H1 (cell line): ENCODE measurements around the gene GRID1. TPM values are rescaled to one million over a fixed set of nuclear protein-coding genes. Genes with fewer than 3 reads are reported as not detected.

Experiments
- CTCF ChIA-PET: fragments of 300-600 bp; sonication (Branson Sonifier 250); formaldehyde crosslinking; loops from one replicate; lab custom pipeline; 2021; ENCODE audit not compliant: partially characterized antibody; lab: Charles Lee
- POLR2A ChIA-PET: fragments of 300-600 bp; sonication (Branson Sonifier 250); formaldehyde crosslinking; loops from one replicate; lab custom pipeline; 2021; ENCODE audit warnings: inconsistent platforms; ENCODE audit not compliant: partially characterized antibody; lab: Charles Lee
- DNase-seq, 2 experiments: peaks; one replicate each; pipeline versions ENCODE4 v3.0.0 to v3.0.0-alpha.2; 2010 to 2022; ENCODE audit warnings: low spot score in 2 of 2, low read depth in 1 of 2, mixed read lengths in 1 of 2
- FAIRE-seq: peaks from 2 replicates; lab custom pipeline; 2011; peaks lifted over from hg19 to GRCh38; lab: Jason Lieb, UNC
- H2AFZ ChIP-seq: 2 replicates; pipeline ENCODE4 v1.8.1; 2012; ENCODE audit warnings: low read length, inconsistent platforms
- H2AK5ac ChIP-seq: 2 replicates; pipeline ENCODE4 v1.6.1; 2013; ENCODE audit warnings: low read depth, low read length
- H2BK120ac ChIP-seq: replicated peaks from 2 replicates; pipeline ENCODE3; 2013; ENCODE audit warnings: low read depth, low read length, inconsistent platforms
- H2BK12ac ChIP-seq: 2 replicates; pipeline ENCODE4 v1.6.1; 2013; ENCODE audit warnings: low read depth, low read length
- H2BK15ac ChIP-seq: 2 replicates; pipeline ENCODE4 v1.6.1; 2013; ENCODE audit warnings: low read length
- H2BK20ac ChIP-seq: 2 replicates; pipeline ENCODE4 v1.6.1; 2013; ENCODE audit warnings: low read length
- H2BK5ac ChIP-seq: 2 replicates; pipeline ENCODE4 v1.6.1; 2013; ENCODE audit warnings: low read depth, low read length
- H3K14ac ChIP-seq: 2 replicates; pipeline ENCODE4 v1.6.1; 2013; ENCODE audit warnings: inconsistent platforms; ENCODE audit not compliant: insufficient read length
- H3K18ac ChIP-seq: 2 replicates; pipeline ENCODE4 v1.6.1; 2013; ENCODE audit warnings: low read length; ENCODE audit errors: extremely low read depth
- H3K23ac ChIP-seq: 2 replicates; pipeline ENCODE4 v1.6.1; 2013; ENCODE audit warnings: inconsistent platforms; ENCODE audit not compliant: insufficient read length
- H3K23me2 ChIP-seq: 2 replicates; pipeline ENCODE4 v1.6.1; 2013; ENCODE audit warnings: low read depth, low read length
- H3K27ac ChIP-seq: 2 replicates; pipeline ENCODE4 v1.6.1; 2011; ENCODE audit warnings: low read depth, low read length, inconsistent platforms
- H3K27me3 ChIP-seq, 4 experiments: replicated peaks in 1 of 4; 1 replicate in 1 of 4; 2 replicates in 3 of 4; pipeline versions ENCODE4 v1.6.1 to v1.8.1; 2011 to 2013; ENCODE audit warnings: low read length in 3 of 4, mild to moderate bottlenecking in 3 of 4, inconsistent platforms in 2 of 4, mixed read lengths in 2 of 4, moderate library complexity in 1 of 4; ENCODE audit not compliant: control insufficient read depth in 3 of 4, insufficient read depth in 3 of 4; ENCODE audit errors: extremely low read depth in 1 of 4
- H3K36me3 ChIP-seq, 4 experiments: 2 replicates each; pipeline versions ENCODE4 v1.6.1 to v1.8.1; 2011 to 2013; ENCODE audit warnings: mild to moderate bottlenecking in 4 of 4, low read length in 3 of 4, moderate library complexity in 2 of 4, control low read depth in 1 of 4, inconsistent platforms in 1 of 4; ENCODE audit not compliant: insufficient read depth in 4 of 4, control insufficient read depth in 2 of 4
- H3K4ac ChIP-seq: replicated peaks from 2 replicates; pipeline ENCODE3; 2013; ENCODE audit warnings: low read length, low read depth, mixed read lengths, inconsistent platforms; ENCODE audit not compliant: insufficient read length
- H3K4me1 ChIP-seq, 4 experiments: replicated peaks in 1 of 4; 1 replicate in 1 of 4; 2 replicates in 3 of 4; pipeline versions ENCODE4 v1.6.1 to v1.8.1; 2011 to 2013; ENCODE audit warnings: low read length in 3 of 4, inconsistent platforms in 2 of 4, mixed read lengths in 1 of 4; ENCODE audit not compliant: insufficient read depth in 4 of 4, control insufficient read depth in 3 of 4
- H3K4me2 ChIP-seq, 2 experiments: 2 replicates each; pipeline versions ENCODE4 v1.6.1 to v1.8.1; 2011 to 2013; ENCODE audit warnings: low read depth in 2 of 2, low read length in 2 of 2, control low read depth in 1 of 2, inconsistent platforms in 1 of 2, mild to moderate bottlenecking in 1 of 2; ENCODE audit not compliant: insufficient read depth in 1 of 2
- H3K4me3 ChIP-seq, 4 experiments: fragments of 200-600, 300-600 bp in 1 of 4; sonication (generic), shearing (Covaris generic), sonication (Bioruptor Twin) in 1 of 4; 2 replicates each; pipeline versions ENCODE4 v1.5.1 to v1.8.1; 2011 to 2016; ENCODE audit warnings: low read length in 4 of 4, low read depth in 3 of 4, control low read depth in 2 of 4, inconsistent platforms in 2 of 4, mild to moderate bottlenecking in 2 of 4, mixed read lengths in 1 of 4, moderate library complexity in 1 of 4; ENCODE audit not compliant: insufficient read depth in 2 of 4; ENCODE audit errors: extremely low read depth in 1 of 4
- H3K56ac ChIP-seq: replicated peaks from 2 replicates; pipeline ENCODE3; 2013; ENCODE audit warnings: low read depth, mild to moderate bottlenecking, mixed read lengths, low read length, inconsistent platforms; ENCODE audit not compliant: insufficient read length
- H3K79me1 ChIP-seq: 2 replicates; pipeline ENCODE4 v1.6.1; 2013; ENCODE audit warnings: low read depth, low read length, control low read depth
- H3K79me2 ChIP-seq, 2 experiments: 2 replicates each; pipeline versions ENCODE4 v1.6.1 to v1.8.1; 2012 to 2013; ENCODE audit warnings: low read length in 2 of 2, mild to moderate bottlenecking in 2 of 2, inconsistent platforms in 1 of 2; ENCODE audit not compliant: insufficient read depth in 2 of 2, control insufficient read depth in 1 of 2
- H3K9ac ChIP-seq, 4 experiments: replicated peaks in 1 of 4; 1 replicate in 1 of 4; 2 replicates in 3 of 4; pipeline versions ENCODE4 v1.6.1 to v1.8.1; 2011 to 2013; ENCODE audit warnings: low read depth in 3 of 4, low read length in 3 of 4, control low read depth in 2 of 4, mild to moderate bottlenecking in 2 of 4, moderate library complexity in 2 of 4, inconsistent platforms in 1 of 4; ENCODE audit errors: extremely low read depth in 1 of 4
- H3K9me3 ChIP-seq, 2 experiments: 2 replicates each; pipeline versions ENCODE4 v1.6.1 to v1.8.1; 2012 to 2013; ENCODE audit warnings: mild to moderate bottlenecking in 2 of 2, moderate library complexity in 2 of 2, control low read depth in 1 of 2, inconsistent platforms in 1 of 2, low read depth in 1 of 2, low read length in 1 of 2, mixed read lengths in 1 of 2; ENCODE audit not compliant: insufficient read depth in 2 of 2
- H4K20me1 ChIP-seq, 2 experiments: replicated peaks in 1 of 2; 2 replicates each; pipeline versions ENCODE3 to v1.8.1; 2011 to 2013; ENCODE audit warnings: inconsistent platforms in 2 of 2, low read length in 2 of 2, mild to moderate bottlenecking in 1 of 2; ENCODE audit not compliant: insufficient read depth in 2 of 2, control insufficient read depth in 1 of 2
- H4K5ac ChIP-seq: 2 replicates; pipeline ENCODE4 v1.6.1; 2013; ENCODE audit warnings: low read length, low read depth, mixed read lengths, inconsistent platforms; ENCODE audit not compliant: insufficient read length
- H4K8ac ChIP-seq: 2 replicates; pipeline ENCODE4 v1.8.0; 2013; ENCODE audit warnings: mild to moderate bottlenecking, moderate library complexity, low read length, inconsistent platforms; ENCODE audit not compliant: insufficient read depth; ENCODE audit errors: extremely low read depth
- H4K91ac ChIP-seq: replicated peaks from 2 replicates; pipeline ENCODE3; 2013; ENCODE audit warnings: low read length, mixed read lengths, inconsistent platforms; ENCODE audit not compliant: insufficient read length
- CBX8 ChIP-seq: fragments of 300-800, 300-1000 bp; sonication (generic); IDR thresholded peaks from 2 replicates; pipeline ENCODE4 v1.7.1; 2016; ENCODE audit warnings: low read depth, low read length, borderline replicate concordance
- HDAC6 ChIP-seq: IDR thresholded peaks from one replicate; pipeline ENCODE4 v1.7.1; 2012; ENCODE audit warnings: low read depth, mild to moderate bottlenecking, inconsistent platforms, low read length, moderate library complexity
- KDM4A ChIP-seq: IDR thresholded peaks from one replicate; pipeline ENCODE4 v1.7.1; 2012; ENCODE audit warnings: low read depth, mild to moderate bottlenecking, moderate library complexity, low read length, inconsistent platforms; ENCODE audit not compliant: severe bottlenecking
- KDM5A ChIP-seq: fragments of 200-600 bp; IDR thresholded peaks from 2 replicates; pipeline ENCODE4 v1.7.1; 2012; ENCODE audit warnings: mild to moderate bottlenecking, low read length, inconsistent platforms, mixed read lengths
- SIRT6 ChIP-seq: IDR thresholded peaks from one replicate; pipeline ENCODE4 v1.7.1; 2012; ENCODE audit warnings: low read length, inconsistent platforms
- SP4 ChIP-seq: IDR thresholded peaks from 2 replicates; pipeline ENCODE4 v1.6.1; 2012; ENCODE audit warnings: low read length, inconsistent platforms
- WGBS, 2 experiments: shearing (Covaris generic) in 1 of 2; methylation state at CpG; one replicate each; pipeline versions ENCODE4 v1.1.6 to v1.1.7; 2013 to 2015; ENCODE audit warnings: low lambda C conversion rate in 2 of 2, mixed read lengths in 2 of 2, inconsistent platforms in 1 of 2, low coverage in 1 of 2, missing lambda C conversion rate in 1 of 2; ENCODE audit not compliant: insufficient replicate concordance in 2 of 2, insufficient coverage in 1 of 2, insufficient read length in 1 of 2; ENCODE audit errors: extremely low coverage in 1 of 2, missing lambda C conversion rate in 1 of 2; 5-methylcytosine and 5-hydroxymethylcytosine counted together
- polyA plus RNA-seq, 7 experiments: library from polyadenylated mRNA; depleted of rRNA in 3 of 7; stranded (reverse) in 5 of 7; unstranded in 2 of 7; fragments of >200 nt in 5 of 7; fragments of 200-250 nt in 2 of 7; gene quantifications; 1 replicate in 5 of 7; 2 replicates in 1 of 7; 4 replicates in 1 of 7; pipeline versions ENCODE4 v1.2.1 to v1.2.3, GENCODE V29; 2011 to 2013; ENCODE audit warnings: missing spikeins in 2 of 7, mixed read lengths in 2 of 7
- total RNA-seq: library from RNA; stranded (reverse); fragmentation: NEBNext Ultra II Directional; extraction: Animal tissue kit (Norgen Biotek cat#: 25700); gene quantifications from 2 replicates; pipeline ENCODE4 v1.2.1, GENCODE V29; 2021

The GRID1 gene
- total and polyA plus RNA-seq, 2 of the 8 experiments (the other 6 are each of a cell fraction or from before 2014, with no cell fraction given), result 0.22 to 0.30 TPM

- no peak overlapping the region for H2AK5ac ChIP-seq
- POLR2A ChIA-PET, result no interaction called here
- TF ChIP-seq SP4 (no peak), SIRT6 (no peak), KDM5A (no peak), HDAC6 (no peak), KDM4A (no peak), CBX8 (no peak)
- H3K4me2 ChIP-seq, result no peak overlapping the region
- H3K23me2 ChIP-seq, result peaks cover 4% of the 10 kb centered on the region; the same call in 1 of the 2 replicates
- no peak overlapping the region for H4K5ac ChIP-seq
- H2BK15ac ChIP-seq, result 0 out of 2 replicates have a peak overlapping the region, but pooled peaks have one; percentile 41
- H3K14ac ChIP-seq, result no peak overlapping the region
- no peaks in the 10 kb centered on the region for H3K36me3 ChIP-seq
- H2BK120ac ChIP-seq, result no peak overlapping the region
- no peaks in the 10 kb centered on the region for H3K79me1 ChIP-seq
- no peak overlapping the region for H3K4me3 ChIP-seq
- peaks cover 0 to 7% (median 3%) of the 10 kb centered on the region in 4 experiments; a peak in 4 of 7 replicates for H3K4me1 ChIP-seq
- H3K56ac ChIP-seq, result no peak overlapping the region
- DNase-seq (peak in 1 of 2 experiments; percentile 37), FAIRE-seq (no peak)
- no peak overlapping the region for H2BK20ac ChIP-seq
- no peak overlapping the region for H2BK12ac ChIP-seq
- no peak overlapping the region for H3K27ac ChIP-seq
- no peak overlapping the region for H2BK5ac ChIP-seq
- H3K23ac ChIP-seq, result no peak overlapping the region
- no peak overlapping the region for H4K91ac ChIP-seq
- H3K79me2 ChIP-seq, result no peaks in the 10 kb centered on the region
- CTCF ChIA-PET, result interaction anchor here (0.6 to 25.6 kb wide), 7 partner anchors 9 to 214 kb away, joined by 3 to 498 read pairs (median 3); no protein-coding TSS in a partner anchor
- no peak overlapping the region for H3K9ac ChIP-seq
- H3K27me3 ChIP-seq, result peaks cover 36 to 70% (median 47%) of the 10 kb centered on the region in 4 experiments
- H4K8ac ChIP-seq, result no peak overlapping the region
- no peaks in the 10 kb centered on the region for H3K9me3 ChIP-seq
- 74% methylated on average over 6 of the region's 7 CpGs; no CpG with 5 or more reads in 1 of the 2 experiments for WGBS, 2 experiments
- peaks cover 6 to 7% of the 10 kb centered on the region in 2 experiments for H4K20me1 ChIP-seq
- H3K18ac ChIP-seq, result no peak overlapping the region; the same call in 1 of the 2 replicates
- H2AFZ ChIP-seq, result no peak overlapping the region
- H3K4ac ChIP-seq, result no peak overlapping the region
These were observed 5.7 kb upstream of the GRID1 start for GRCh38 chr10:86372119-86372783.
